ENCODE data around the gene ZNF770.
A peak's percentile ranks its signal among the peaks of the same experiment; 100 is the strongest.

The ZNF770 gene

GRCh38 chr15:34988027-34988902, at the start of gene ZNF770:
Gene ZNF770, minus strand, starts transcription at chr15:34988287. Its CDS starts 4,853 bp downstream, at chr15:34983434.
- peak; percentile 73 to 77 for DNase-seq

- DNase-seq, result no peak
Measured at GRCh38 chr15:35028235-35028984, 40.3 kb upstream of the ZNF770 start.

GRCh38 chr15:35023804-35024203, 35.7 kb upstream of the ZNF770 start:
- DNase-seq, result no peak

GRCh38 chr15:35020974-35021373, 32.9 kb upstream of the ZNF770 start:
- no peak for DNase-seq

- DNase-seq, result no peak
Measured at GRCh38 chr15:35019404-35020327, 31.6 kb upstream of the ZNF770 start.

- DNase-seq, result no peak
Measured at GRCh38 chr15:35014241-35014640, 26.2 kb upstream of the ZNF770 start.

GRCh38 chr15:35013370-35013769, 25.3 kb upstream of the ZNF770 start:
- DNase-seq, result no peak

GRCh38 chr15:35007397-35007796, 19.3 kb upstream of the ZNF770 start:
- no peak for DNase-seq

GRCh38 chr15:35005933-35006332, 17.8 kb upstream of the ZNF770 start:
- DNase-seq, result no peak

- DNase-seq, result no peak
Measured at GRCh38 chr15:35003928-35004327, 15.8 kb upstream of the ZNF770 start.

- no peak for DNase-seq
Measured at GRCh38 chr15:35000511-35000910, 12.4 kb upstream of the ZNF770 start.

- DNase-seq, result no peak
Measured at GRCh38 chr15:34999906-35000305, 11.8 kb upstream of the ZNF770 start.

GRCh38 chr15:34994925-34995324, 6.8 kb upstream of the ZNF770 start:
- no peak for DNase-seq

GRCh38 chr15:34993877-34994276, 5.8 kb upstream of the ZNF770 start:
- DNase-seq, result no peak

- DNase-seq, result no peak
Measured at GRCh38 chr15:34993412-34993811, 5.3 kb upstream of the ZNF770 start.

- no peak for DNase-seq
Measured at GRCh38 chr15:34987609-34988026, 469 bp downstream of the ZNF770 start.

- DNase-seq, result no peak
Measured at GRCh38 chr15:34986771-34987480, 1.2 kb downstream of the ZNF770 start.

GRCh38 chr15:34986326-34986725, 1.8 kb downstream of the ZNF770 start:
- no peak for DNase-seq

- DNase-seq, result no peak
Measured at GRCh38 chr15:34984889-34985630, 3.0 kb downstream of the ZNF770 start.

- DNase-seq, result no peak
Measured at GRCh38 chr15:34976743-34977142, 11.3 kb downstream of the ZNF770 start.

- no peak for DNase-seq
Measured at GRCh38 chr15:34976073-34976472, 12.0 kb downstream of the ZNF770 start.

GRCh38 chr15:34973512-34973911, 14.6 kb downstream of the ZNF770 start:
- DNase-seq, result no peak
